GM23338 (cell line): Measurements from ENCODE around the gene TOM1. TPM values are rescaled to one million over a fixed set of nuclear protein-coding genes. Genes with fewer than 3 reads are reported as not detected.

ENCODE experiments used
- ATAC-seq: fragments of 200-7000 bp; cut with Tn5 transposase; 3 replicates; pipeline ENCODE4 v1.9.1; 2020
- DNase-seq: peaks from one replicate; pipeline ENCODE4 v3.0.0-alpha.2; 2015; ENCODE audit warnings: low spot score
- H2AFZ ChIP-seq: fragments of 200-600 bp; sonication (generic); 2 replicates; pipeline ENCODE4 v1.8.0; 2016; ENCODE audit warnings: antibody characterized with exemption, mild to moderate bottlenecking, moderate library complexity
- H3F3A ChIP-seq: fragments of 200-600 bp; sonication (generic); replicated peaks from 2 replicates; pipeline ENCODE4 v1.8.0; 2017; ENCODE audit warnings: antibody characterized with exemption, mixed run types, low read depth
- H3K27ac ChIP-seq: fragments of 200-600 bp; sonication (generic); 2 replicates; pipeline ENCODE4 v1.6.1; 2016; ENCODE audit warnings: low read depth
- H3K27me3 ChIP-seq: fragments of 200-600 bp; sonication (generic); 2 replicates; pipeline ENCODE4 v1.8.0; 2016; ENCODE audit warnings: mild to moderate bottlenecking, mixed run types, moderate library complexity; ENCODE audit not compliant: insufficient read depth
- H3K36me3 ChIP-seq: fragments of 200-600 bp; sonication (generic); 2 replicates; pipeline ENCODE4 v1.8.0; 2016; ENCODE audit warnings: mild to moderate bottlenecking; ENCODE audit not compliant: insufficient read depth
- H3K4me1 ChIP-seq: fragments of 200-600 bp; sonication (generic); 2 replicates; pipeline ENCODE4 v1.8.0; 2016; ENCODE audit warnings: mild to moderate bottlenecking, moderate library complexity; ENCODE audit not compliant: insufficient read depth
- H3K4me2 ChIP-seq: fragments of 200-600 bp; sonication (generic); 2 replicates; pipeline ENCODE4 v1.7.1; 2017; ENCODE audit warnings: mixed run types
- H3K4me3 ChIP-seq: fragments of 200-600 bp; sonication (generic); 2 replicates; pipeline ENCODE4 v1.6.1; 2016; ENCODE audit warnings: mixed run types
- H3K79me2 ChIP-seq: fragments of 200-600 bp; sonication (generic); replicated peaks from 2 replicates; pipeline ENCODE4 v1.8.0; 2017; ENCODE audit warnings: mild to moderate bottlenecking; ENCODE audit not compliant: insufficient read depth
- H3K9me2 ChIP-seq: fragments of 200-600 bp; sonication (generic); 2 replicates; pipeline ENCODE4 v1.8.0; 2017; ENCODE audit not compliant: insufficient read depth
- H4K20me1 ChIP-seq: fragments of 200-600 bp; sonication (generic); replicated peaks from 2 replicates; pipeline ENCODE4 v1.8.0; 2017; ENCODE audit warnings: mild to moderate bottlenecking; ENCODE audit not compliant: insufficient read depth
- H3K27ac Mint-ChIP-seq: 2 replicates; pipeline ENCODE4 v1.8.0; 2020; ENCODE audit warnings: inconsistent platforms, mild to moderate bottlenecking, moderate library complexity, mixed read lengths
- H3K27me3 Mint-ChIP-seq: 3 replicates; pipeline ENCODE4 v1.8.0; 2022; ENCODE audit warnings: low read depth, mild to moderate bottlenecking, moderate library complexity, mixed read lengths, inconsistent platforms; ENCODE audit not compliant: insufficient read depth, poor library complexity
- H3K36me3 Mint-ChIP-seq: 3 replicates; pipeline ENCODE4 v1.8.0; 2021; ENCODE audit warnings: low read depth, mild to moderate bottlenecking, inconsistent platforms, moderate library complexity, mixed read lengths
- H3K4me1 Mint-ChIP-seq: 3 replicates; pipeline ENCODE4 v1.8.0; 2020; ENCODE audit warnings: mild to moderate bottlenecking, inconsistent platforms, mixed read lengths
- H3K4me3 Mint-ChIP-seq: 3 replicates; pipeline ENCODE4 v1.8.0; 2021; ENCODE audit warnings: moderate library complexity, mild to moderate bottlenecking, inconsistent platforms, mixed read lengths
- H3K9me3 Mint-ChIP-seq: 3 replicates; pipeline ENCODE4 v1.8.0; 2020; ENCODE audit warnings: moderate library complexity, mild to moderate bottlenecking, inconsistent platforms, mixed read lengths
- CTCF ChIP-seq, 2 experiments: fragments of 200-600 bp in 1 of 2; sonication (generic) in 1 of 2; conservative IDR thresholded peaks; 2 replicates each; pipeline versions ENCODE4 v1.5.1 to v1.6.1; 2016 to 2017; ENCODE audit warnings: antibody characterized with exemption in 2 of 2, low read depth in 2 of 2, mild to moderate bottlenecking in 2 of 2, moderate library complexity in 1 of 2
- ETS1 ChIP-seq: IDR thresholded peaks from 2 replicates; pipeline ENCODE4 v1.6.1; 2016; ENCODE audit warnings: antibody characterized with exemption
- EZH2 ChIP-seq: fragments of 200-600 bp; sonication (generic); IDR thresholded peaks from one replicate; pipeline ENCODE4 v1.8.0; 2017; ENCODE audit warnings: antibody characterized with exemption, mild to moderate bottlenecking, low read depth; ENCODE audit not compliant: unreplicated experiment
- POLR2AphosphoS5 ChIP-seq: IDR thresholded peaks from 2 replicates; pipeline ENCODE4 v1.6.1; 2016; ENCODE audit warnings: antibody characterized with exemption, low read depth
- REST ChIP-seq: IDR thresholded peaks from one replicate; pipeline ENCODE4 v1.6.1; 2018; ENCODE audit warnings: antibody characterized with exemption; ENCODE audit not compliant: unreplicated experiment
- ZNF331 ChIP-seq: fragments of 250-450 bp; sonication (Bioruptor Pico); IDR thresholded peaks from 2 replicates; pipeline ENCODE4 v1.5.0; 2020; ENCODE audit warnings: low read depth, mild to moderate bottlenecking, moderate library complexity
- polyA plus RNA-seq: library from polyadenylated mRNA; unstranded; fragments of >200 nt; fragmentation: Nextera tagmentation; extraction: Ambion mirVana; gene quantifications from 2 replicates; pipeline ENCODE4 v1.2.1, GENCODE V29; 2016
- total RNA-seq: library from RNA; depleted of rRNA; stranded (reverse); fragments of >200 nt; shearing (Covaris generic); gene quantifications from 2 replicates; pipeline ENCODE4 v1.2.3, GENCODE V29; 2014
- TF ChIP-seq, protein P1 (sequence below): fragments of 250-450 bp; sonication (Bioruptor Pico); IDR thresholded peaks from 2 replicates; pipeline ENCODE4 v1.5.0; 2020; ENCODE audit warnings: mild to moderate bottlenecking, moderate library complexity

Gene TOM1
- total and polyA plus RNA-seq, 2 experiments from 2014 or later = 10.9 to 17.8 TPM

DNA sequence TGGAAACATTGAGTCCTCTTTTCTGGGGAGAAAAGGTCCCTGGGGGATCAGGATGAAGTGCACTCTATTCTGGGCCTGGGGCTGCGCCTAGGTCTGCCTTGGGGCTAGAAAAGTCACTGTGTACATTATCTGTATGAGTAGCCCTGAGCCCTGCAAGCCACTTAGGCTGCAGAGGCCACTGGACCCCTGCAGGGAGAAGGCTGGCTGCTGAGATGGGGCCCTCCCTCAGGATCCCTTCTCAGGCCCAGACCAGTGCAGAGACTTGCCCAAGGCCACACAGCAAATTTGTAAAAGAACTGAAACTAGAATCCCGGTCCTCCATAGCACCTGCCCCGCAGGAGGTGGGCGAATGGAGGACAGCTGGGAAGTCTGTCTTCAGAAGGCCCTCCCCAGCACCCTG, 54.4 kb downstream of the TOM1 start:
- Histone ChIP-seq H3K4me3 (no peak overlapping the region), H3F3A (peaks cover 4% of the 10 kb centered on the region; the same call in 1 of the 2 replicates), H3K36me3 (no peaks in the 10 kb centered on the region), H3K27ac (no peak overlapping the region), H3K4me2 (no peak overlapping the region), H3K27me3 (peaks cover 11% of the 10 kb centered on the region), H3K9me2 (no peaks in the 10 kb centered on the region), H2AFZ (no peak overlapping the region), H3K4me1 (peaks cover 7% of the 10 kb centered on the region), H4K20me1 (no peaks in the 10 kb centered on the region), H3K79me2 (no peaks in the 10 kb centered on the region)
- Mint-ChIP-seq H3K27ac (no peak overlapping the region), H3K27me3 (peaks cover 17% of the 10 kb centered on the region), H3K36me3 (no peaks in the 10 kb centered on the region), H3K4me3 (no peak overlapping the region), H3K4me1 (peaks cover 22% of the 10 kb centered on the region), H3K9me3 (no peaks in the 10 kb centered on the region; the same call in 2 of the 3 replicates)
- TF ChIP-seq REST (no peak), EZH2 (no peak), ZNF331 (CRISPR knock-in tag) (no peak), CTCF (conservative IDR thresholded peaks at IDR 0.05; ENCODE audit: low read depth in 2 of 2) (no peak), ETS1 (no peak), POLR2AphosphoS5 (no peak)
- ATAC-seq (no peak), DNase-seq (no peak)

DNA sequence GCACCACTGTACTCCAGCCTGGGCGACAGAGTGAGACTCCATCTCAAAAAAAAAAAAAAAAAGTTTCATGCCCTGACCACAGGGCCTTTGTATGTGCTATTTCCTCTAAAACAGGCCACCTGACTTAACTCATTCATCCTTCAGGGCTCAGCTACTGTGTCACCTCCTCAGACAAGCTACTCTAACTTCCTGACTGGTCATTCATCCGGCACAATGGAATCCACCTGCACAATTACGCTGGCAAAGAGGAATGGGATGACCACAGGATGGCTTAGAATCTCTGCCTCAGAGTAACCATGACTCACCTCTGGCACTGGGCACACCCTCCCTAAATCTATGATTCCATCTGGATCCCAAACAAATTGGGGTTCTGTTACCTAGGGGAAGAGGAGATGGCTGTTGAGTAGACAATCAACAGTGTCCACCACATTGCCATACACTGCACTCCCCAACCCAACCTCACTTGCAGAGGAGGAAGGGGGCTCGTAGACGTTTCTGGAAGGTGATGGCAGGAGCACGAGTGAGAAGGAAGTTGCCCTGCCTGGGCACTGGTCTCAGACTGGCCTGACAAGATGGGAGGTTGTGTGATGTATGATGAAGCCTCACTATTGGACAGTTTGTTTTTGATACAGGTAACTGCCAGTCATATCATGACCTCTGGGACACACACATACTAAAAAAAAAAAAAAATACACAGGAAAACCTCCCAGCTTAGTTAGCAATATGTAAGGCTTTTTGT, 58.4 kb downstream of the TOM1 start:
- Histone ChIP-seq H3K4me1 (no peaks in the 10 kb centered on the region), H2AFZ (no peak overlapping the region), H3K4me3 (no peak overlapping the region), H3K27ac (no peak overlapping the region), H3F3A (no peaks in the 10 kb centered on the region), H3K79me2 (no peaks in the 10 kb centered on the region), H3K36me3 (no peaks in the 10 kb centered on the region), H3K9me2 (no peaks in the 10 kb centered on the region), H3K27me3 (no peaks in the 10 kb centered on the region), H4K20me1 (no peaks in the 10 kb centered on the region), H3K4me2 (no peak overlapping the region)
- Mint-ChIP-seq H3K27me3 (peaks cover 10% of the 10 kb centered on the region), H3K4me3 (no peak overlapping the region), H3K9me3 (no peaks in the 10 kb centered on the region; the same call in 2 of the 3 replicates), H3K27ac (no peak overlapping the region), H3K4me1 (no peaks in the 10 kb centered on the region), H3K36me3 (no peaks in the 10 kb centered on the region)
- no peak for DNase-seq
- no peak for ATAC-seq
- TF ChIP-seq, protein P1, sequence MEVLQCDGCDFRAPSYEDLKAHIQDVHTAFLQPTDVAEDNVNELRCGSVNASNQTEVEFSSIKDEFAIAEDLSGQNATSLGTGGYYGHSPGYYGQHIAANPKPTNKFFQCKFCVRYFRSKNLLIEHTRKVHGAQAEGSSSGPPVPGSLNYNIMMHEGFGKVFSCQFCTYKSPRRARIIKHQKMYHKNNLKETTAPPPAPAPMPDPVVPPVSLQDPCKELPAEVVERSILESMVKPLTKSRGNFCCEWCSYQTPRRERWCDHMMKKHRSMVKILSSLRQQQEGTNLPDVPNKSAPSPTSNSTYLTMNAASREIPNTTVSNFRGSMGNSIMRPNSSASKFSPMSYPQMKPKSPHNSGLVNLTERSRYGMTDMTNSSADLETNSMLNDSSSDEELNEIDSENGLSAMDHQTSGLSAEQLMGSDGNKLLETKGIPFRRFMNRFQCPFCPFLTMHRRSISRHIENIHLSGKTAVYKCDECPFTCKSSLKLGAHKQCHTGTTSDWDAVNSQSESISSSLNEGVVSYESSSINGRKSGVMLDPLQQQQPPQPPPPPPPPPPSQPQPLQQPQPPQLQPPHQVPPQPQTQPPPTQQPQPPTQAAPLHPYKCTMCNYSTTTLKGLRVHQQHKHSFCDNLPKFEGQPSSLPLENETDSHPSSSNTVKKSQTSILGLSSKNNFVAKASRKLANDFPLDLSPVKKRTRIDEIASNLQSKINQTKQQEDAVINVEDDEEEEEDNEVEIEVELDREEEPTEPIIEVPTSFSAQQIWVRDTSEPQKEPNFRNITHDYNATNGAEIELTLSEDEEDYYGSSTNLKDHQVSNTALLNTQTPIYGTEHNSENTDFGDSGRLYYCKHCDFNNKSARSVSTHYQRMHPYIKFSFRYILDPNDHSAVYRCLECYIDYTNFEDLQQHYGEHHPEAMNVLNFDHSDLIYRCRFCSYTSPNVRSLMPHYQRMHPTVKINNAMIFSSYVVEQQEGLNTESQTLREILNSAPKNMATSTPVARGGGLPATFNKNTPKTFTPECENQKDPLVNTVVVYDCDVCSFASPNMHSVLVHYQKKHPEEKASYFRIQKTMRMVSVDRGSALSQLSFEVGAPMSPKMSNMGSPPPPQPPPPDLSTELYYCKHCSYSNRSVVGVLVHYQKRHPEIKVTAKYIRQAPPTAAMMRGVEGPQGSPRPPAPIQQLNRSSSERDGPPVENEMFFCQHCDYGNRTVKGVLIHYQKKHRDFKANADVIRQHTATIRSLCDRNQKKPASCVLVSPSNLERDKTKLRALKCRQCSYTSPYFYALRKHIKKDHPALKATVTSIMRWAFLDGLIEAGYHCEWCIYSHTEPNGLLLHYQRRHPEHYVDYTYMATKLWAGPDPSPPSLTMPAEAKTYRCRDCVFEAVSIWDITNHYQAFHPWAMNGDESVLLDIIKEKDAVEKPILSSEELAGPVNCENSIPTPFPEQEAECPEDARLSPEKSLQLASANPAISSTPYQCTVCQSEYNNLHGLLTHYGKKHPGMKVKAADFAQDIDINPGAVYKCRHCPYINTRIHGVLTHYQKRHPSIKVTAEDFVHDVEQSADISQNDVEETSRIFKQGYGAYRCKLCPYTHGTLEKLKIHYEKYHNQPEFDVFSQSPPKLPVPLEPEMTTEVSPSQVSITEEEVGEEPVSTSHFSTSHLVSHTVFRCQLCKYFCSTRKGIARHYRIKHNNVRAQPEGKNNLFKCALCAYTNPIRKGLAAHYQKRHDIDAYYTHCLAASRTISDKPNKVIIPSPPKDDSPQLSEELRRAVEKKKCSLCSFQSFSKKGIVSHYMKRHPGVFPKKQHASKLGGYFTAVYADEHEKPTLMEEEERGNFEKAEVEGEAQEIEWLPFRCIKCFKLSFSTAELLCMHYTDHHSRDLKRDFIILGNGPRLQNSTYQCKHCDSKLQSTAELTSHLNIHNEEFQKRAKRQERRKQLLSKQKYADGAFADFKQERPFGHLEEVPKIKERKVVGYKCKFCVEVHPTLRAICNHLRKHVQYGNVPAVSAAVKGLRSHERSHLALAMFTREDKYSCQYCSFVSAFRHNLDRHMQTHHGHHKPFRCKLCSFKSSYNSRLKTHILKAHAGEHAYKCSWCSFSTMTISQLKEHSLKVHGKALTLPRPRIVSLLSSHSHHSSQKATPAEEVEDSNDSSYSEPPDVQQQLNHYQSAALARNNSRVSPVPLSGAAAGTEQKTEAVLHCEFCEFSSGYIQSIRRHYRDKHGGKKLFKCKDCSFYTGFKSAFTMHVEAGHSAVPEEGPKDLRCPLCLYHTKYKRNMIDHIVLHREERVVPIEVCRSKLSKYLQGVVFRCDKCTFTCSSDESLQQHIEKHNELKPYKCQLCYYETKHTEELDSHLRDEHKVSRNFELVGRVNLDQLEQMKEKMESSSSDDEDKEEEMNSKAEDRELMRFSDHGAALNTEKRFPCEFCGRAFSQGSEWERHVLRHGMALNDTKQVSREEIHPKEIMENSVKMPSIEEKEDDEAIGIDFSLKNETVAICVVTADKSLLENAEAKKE (CRISPR knock-in tag) = no peak
